ENCODE data around the gene ANXA2.

DNA sequence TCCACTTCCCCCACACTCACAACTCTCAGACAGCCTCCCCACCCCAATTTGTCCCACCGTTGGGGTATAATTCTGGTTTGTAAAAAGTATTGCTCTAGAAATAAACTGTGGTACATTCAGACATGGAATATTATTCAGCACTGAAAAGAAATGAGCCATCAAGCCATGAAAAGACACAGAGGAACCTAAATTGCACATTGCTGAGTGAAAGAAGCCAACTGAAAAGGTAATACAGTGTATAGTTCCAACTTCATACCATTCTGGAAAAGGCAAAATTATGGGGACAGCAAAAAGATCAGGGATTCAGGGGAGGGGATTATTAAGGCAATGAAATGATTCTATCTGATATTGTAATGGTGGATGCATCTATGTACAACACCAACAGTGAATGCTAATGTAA is 10.5 kb downstream of the ANXA2 start:
- TF ChIP-seq, protein P1, sequence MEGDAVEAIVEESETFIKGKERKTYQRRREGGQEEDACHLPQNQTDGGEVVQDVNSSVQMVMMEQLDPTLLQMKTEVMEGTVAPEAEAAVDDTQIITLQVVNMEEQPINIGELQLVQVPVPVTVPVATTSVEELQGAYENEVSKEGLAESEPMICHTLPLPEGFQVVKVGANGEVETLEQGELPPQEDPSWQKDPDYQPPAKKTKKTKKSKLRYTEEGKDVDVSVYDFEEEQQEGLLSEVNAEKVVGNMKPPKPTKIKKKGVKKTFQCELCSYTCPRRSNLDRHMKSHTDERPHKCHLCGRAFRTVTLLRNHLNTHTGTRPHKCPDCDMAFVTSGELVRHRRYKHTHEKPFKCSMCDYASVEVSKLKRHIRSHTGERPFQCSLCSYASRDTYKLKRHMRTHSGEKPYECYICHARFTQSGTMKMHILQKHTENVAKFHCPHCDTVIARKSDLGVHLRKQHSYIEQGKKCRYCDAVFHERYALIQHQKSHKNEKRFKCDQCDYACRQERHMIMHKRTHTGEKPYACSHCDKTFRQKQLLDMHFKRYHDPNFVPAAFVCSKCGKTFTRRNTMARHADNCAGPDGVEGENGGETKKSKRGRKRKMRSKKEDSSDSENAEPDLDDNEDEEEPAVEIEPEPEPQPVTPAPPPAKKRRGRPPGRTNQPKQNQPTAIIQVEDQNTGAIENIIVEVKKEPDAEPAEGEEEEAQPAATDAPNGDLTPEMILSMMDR (IDR thresholded peaks at IDR 0.05) = no peak
- TF ChIP-seq POLR2A (IDR thresholded peaks at IDR 0.05) = no peak
